GM21447 (cell line): ENCODE results near the gene HNRNPM.
"Not testable (repeated sequence)": the region's sequence is repeated elsewhere in the genome, so short reads cannot be mapped to it uniquely, and the experiment has no call there.

ENCODE experiments used
- ATAC-seq: cut with Tn5 transposase; IDR thresholded peaks from one replicate; pipeline ENCODE4 v1.9.1; 2021; ENCODE audit not compliant: unreplicated experiment

HNRNPM gene

DNA sequence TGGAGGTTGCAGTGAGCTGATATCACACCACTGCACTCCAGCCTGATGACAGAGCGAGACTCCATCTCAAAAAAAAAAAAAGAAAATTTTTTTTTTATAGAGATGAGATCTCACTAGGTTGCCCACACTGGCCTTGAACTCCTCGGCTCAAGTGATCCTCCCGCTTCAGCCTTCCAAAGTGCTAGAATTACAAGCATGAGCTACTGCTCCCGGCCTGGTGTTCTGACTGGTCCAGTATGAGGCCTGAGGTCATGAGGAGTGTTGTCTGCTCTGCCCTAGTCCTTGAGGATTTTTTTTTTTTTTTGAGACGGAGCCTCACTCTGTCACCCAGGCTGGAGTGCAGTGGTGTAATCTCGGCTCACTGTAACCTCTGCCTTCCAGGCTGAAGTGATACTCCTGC is 19.4 kb upstream of the HNRNPM start:
- ATAC-seq: not testable (repeated sequence)

DNA sequence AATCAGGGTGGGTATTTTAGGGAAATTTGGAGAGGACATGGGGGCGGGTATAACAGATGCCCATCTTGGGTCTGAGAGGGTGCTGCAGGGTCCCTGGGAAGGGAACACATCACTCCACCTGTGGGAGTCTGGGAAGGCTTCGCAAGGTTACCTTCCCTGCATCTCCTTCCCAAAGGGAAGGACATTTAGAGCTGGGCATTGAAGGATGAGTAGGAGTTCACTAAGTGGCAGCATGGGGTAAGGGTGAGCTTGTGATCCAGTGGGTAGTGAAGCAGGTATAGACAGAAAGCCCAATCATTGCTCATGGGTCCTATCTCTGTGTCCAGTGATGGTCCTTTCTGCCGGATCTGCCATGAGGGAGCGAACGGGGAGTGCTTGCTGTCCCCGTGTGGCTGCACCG is 18.5 kb upstream of the HNRNPM start:
- ATAC-seq: no peak

DNA sequence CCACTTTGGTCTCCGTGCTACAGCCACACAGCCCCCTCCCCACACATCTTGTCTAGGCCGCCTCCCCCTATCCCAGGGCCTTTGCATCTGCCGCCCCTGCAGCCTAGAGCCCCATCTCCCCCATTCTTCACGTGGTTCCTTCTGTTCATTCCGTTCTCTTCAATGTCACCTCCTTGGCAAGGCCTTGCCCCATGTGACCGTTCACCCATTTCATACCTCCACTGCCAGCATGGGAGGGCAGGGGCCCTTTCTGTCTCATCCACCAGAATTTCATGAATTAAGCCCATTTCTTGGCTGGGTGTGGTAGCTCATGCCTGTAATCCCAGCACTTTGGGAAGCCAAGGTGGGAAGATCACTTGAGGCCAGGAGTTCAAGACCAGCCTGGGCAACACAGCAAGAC is 15.7 kb upstream of the HNRNPM start:
- no peak for ATAC-seq

DNA sequence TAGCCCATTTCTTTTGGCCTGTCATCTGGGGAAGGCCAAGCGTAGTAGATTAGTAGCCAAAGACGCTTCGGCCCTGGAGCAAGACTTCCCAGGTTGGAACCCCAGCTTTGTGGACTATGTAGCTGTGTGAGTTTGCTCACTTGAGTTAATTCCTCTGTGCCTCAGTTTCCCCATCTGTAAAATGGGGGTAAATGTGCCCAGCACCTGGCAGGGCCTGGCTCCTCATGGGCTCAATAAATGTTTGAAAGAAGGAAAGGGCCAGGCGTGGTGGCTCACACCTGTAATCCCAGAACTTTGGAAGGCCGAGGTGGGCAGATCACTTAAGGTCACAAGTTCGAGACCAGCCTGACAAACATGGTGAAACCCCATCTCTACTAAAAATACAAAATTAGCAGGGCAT is 14.9 kb upstream of the HNRNPM start:
- no peak for ATAC-seq

DNA sequence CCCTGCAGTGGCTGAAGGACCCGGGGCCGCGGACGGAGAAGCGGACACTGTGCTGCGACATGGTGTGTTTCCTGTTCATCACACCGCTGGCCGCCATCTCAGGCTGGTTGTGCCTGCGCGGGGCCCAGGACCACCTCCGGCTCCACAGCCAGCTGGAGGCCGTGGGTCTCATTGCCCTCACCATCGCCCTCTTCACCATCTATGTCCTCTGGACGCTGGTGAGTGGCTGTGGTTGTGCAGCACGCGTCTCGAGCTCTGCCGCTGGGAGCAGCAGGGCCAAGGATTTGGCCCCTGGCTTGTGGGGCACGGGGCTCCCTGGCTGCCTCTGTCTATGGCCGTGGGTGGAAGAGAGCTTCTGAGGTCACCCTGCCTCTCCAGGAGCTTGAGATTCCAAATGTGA is 14.1 kb upstream of the HNRNPM start:
- ATAC-seq: no peak

DNA sequence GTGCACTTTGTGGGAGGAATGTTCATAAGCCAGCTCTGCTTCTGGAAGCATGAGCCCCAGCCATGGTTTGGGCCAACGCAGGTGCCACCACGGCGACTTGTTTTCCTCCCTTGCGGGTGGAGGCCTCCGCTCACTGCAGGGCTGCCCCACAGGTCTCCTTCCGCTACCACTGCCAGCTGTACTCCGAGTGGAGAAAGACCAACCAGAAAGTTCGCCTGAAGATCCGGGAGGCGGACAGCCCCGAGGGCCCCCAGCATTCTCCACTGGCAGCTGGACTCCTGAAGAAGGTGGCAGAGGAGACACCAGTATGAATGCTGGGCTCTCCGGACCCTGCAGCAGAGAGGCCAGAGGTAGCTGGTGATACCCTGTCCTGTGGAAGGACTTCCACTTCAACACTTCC is 6.5 kb upstream of the HNRNPM start:
- ATAC-seq: no peak

DNA sequence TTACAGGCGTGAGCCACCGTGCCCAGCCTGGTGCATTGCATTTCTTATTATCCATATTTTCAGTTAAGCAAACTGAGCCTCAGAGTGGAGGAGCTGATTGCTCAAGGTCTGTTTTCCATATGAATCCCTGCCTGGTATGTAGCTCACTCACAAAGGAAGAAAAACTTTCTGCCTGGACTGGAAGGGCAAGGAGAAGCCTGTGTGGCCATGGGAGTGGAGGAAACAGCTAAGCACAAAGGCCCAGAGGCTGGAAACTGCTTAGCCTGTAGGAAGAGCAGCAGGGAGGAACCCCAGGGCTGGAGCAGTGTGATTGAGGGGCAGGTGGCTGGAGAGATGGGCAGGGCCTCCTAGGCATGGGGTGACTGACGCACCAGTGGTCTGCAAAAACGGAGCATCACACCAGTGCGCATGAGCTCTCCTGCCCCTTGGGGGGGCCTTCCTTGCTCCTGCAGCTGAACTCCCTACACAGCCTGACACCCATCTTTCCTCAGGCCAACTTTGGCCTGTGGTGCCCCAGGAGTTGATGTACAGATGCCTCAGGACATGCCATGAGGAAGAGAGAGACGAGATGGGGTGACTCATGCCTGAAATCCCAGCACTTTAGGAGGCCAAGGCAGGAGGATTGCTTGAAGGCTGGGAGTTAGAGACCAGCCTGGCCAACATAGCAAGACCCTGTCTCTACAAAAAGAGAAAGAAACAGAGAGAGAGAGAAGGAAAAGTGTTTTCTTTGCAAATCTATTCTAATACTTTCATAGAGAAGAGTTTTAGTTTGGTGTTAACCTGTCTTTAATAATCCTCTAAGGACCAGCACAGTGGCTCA is 2.8 kb upstream of the HNRNPM start:
- no peak for ATAC-seq

DNA sequence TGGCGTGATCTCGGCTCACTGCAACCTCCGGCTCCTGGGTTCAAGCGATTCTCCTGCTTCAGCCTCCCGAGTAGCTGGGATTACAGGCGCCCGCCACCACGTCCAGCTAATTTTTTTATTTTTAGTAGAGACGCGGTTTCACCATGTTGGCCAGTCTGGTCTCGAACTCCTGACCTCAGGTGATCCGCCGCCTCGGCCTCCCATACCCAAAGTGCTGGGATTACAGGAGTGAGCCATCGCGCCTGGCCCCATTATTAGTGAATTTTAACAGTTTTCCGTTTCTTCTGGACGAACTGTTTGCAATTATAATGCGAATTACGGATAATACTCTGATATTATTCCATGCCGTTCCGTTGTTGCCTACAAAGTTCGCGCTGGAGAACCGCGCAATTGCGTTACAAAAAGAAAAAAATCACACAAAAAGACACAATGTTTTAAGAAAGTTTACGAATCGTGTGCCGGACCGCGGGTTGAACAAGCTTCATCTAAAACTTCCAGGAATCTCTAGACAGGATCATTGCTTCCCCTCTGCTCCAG is 567 bp upstream of the HNRNPM start:
- ATAC-seq: not testable (repeated sequence)

DNA sequence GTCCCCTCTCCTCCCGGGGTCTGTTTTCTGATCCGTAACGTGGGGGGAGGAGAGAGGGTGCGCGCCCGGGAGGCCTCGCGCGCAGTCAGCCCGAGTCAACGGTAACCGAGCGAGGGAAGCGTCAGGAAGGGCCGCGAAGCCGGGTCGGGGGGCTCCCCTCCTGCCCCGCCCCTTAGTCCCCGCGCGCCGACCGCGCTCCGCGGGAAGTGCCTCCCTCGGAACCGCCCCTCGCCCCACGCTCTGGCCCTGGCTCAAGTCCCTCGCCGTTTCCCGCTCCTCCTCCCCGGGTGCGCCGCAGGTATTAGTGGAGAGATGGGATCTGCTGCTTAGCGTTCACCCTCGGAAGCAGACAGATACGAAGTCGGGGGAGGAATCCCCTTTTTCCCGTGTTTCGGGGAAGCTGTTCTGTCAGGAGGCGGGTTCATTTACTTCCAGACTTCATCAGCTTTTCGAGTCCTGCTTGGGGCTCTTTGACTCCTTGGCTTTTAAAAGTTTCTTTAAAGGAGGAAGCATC is 770 bp downstream of the HNRNPM start:
- peak; percentile 27 for ATAC-seq

DNA sequence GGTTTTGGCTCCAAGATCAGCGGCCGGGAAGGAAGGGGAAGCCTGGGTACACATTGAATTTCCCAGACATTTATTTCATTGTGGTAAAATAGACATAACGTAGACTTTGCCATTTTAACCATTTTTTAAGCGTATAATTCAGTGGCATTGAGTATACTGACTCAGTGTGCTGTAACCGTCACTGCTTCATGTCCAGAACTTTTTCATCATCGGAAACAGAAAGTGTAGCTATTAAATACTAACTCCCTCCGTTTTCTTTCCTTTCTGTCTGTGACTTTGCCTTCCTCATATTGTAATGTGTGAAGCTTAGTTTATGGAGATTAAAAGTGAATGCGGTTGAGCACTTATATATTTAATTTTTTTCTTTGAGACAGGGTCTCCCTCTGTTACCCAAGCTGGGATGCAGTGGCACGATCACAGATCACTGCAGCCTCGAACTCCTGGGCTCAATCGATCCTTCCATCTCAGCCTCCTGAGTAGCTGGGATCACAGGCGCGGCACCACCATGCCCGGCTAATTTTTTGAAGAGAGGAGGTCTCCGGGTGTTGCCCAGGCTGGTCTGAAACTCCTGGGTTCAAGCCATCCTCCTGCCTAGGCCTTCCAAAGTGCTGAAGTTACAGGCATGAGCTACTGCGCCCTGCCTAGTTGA is 1.4 kb downstream of the HNRNPM start:
- ATAC-seq: no peak

DNA sequence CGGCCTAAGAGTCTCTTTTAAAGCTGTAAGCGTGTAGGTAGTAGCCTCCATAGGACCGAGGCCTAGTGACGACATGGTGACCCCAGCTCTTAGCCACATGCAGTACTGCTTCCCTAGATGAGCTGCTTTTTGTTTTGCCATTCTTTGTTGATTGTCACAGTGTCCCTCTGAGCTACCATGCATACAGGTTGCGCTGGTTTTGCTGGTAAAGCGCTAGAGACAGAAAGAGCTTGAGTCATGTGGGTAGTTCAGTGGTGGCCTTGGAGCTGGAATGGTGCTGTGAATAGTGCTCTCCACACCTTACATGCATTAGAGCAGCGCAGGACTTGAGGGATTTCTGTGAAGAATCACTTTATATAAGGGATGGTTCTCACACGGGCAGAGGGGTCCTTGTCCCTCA is 5.1 kb downstream of the HNRNPM start:
- no peak for ATAC-seq

DNA sequence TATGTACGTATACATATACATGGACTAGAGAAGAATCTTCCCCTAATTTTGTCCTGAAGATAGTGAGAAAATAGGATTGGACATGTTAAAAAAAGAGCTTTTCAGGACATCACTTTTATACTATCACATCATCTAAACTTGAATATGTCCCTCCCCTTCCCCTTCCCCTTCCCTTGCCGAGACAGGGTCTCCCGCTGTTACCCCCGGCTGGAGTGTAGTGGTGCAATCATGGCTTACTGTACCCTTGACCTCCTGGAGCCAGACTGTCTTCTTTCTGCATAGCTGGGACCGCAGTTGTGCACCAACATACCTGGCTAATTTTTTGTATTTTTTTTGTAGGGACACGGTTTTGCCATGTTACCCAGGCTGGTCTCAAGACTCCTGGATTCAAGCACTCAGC is 6.6 kb downstream of the HNRNPM start:
- ATAC-seq: no peak

DNA sequence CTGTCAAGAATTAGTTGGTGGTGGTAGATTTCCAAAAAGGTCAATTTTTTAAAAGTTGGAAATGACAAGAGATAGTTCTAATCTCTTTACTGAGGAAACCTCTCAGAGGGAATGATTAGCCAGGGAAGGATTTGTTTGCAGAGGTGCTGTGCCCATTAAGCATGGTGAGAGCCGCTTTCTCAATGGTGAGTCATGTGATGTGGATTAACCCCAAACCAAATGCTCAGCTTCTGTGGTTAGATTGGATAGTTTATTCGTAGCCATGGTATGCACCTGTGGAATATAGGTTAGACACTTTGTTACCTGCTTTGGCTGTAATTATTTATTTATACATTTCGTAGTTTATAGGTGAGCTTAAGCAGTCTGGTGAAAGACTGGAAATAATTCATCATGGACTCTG is 7.1 kb downstream of the HNRNPM start:
- no peak for ATAC-seq

DNA sequence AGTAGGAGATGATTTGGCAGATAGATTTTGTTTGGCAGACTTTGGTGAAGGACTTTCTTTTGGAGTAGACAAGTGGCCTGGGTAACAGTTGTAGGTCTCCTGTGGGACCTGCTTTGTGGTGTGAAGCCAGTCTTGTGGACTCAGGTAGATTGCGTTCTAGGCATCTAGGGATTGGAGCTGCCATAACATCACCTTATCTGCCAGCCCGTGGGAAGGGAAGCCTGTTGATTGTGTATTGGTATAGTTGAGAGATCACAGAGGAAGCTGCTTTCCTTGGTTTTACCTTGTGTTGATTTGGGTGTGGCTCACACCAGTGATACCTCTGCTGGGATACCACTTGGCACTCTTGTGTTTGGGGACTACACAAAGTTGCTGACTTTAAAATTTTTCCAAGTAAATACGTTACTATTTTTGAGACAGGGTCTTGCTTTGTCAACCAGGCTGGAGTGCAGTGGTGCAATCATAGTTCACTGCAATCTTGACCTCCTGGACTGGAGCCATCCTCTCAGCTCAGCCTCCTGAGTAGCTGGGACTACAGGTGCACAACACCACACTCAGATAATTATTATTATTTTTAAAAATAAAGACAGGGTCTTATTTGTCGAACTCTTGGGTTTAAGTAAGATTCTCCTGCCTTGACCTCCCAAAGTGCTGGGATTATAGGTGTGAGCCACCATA is 7.8 kb downstream of the HNRNPM start:
- no peak for ATAC-seq

DNA sequence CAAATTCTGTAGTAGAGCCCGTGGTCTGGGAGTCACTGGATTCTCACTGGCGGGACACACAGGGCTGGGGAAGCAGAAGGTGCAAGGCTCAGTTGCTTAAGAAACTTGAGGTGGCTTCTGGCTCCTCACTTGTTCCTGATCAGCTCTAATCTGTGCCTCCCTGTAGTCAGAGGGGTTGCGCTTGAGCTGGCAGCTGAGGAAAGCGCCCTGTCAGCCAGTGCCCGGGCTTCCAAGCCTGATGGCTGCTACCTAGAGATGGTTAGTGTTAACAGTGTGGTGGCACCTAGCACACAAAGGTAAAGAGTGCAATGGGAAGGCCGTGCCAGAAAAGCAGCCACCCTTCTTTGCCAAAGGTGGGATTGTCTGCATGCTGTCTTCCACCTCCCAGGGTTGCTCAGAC is 8.8 kb downstream of the HNRNPM start:
- ATAC-seq: no peak

DNA sequence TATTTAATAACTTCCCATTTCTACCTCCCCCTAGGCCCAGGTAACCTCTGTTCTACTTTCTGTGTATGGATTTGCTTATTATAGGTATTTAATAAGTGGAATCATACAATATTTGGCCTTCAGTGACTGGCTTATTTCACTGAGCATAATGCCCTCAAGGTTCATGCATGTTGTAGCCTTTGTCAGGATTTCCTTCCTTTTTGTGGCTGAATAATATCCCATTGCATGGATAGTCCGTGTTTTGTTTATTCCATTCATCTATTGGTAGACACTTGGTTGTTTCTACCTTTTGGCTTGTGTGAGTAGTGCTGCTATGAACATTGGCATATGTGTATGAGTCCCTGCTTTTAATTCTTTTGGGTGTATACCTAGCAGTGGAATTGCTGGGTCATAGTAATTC is 9.4 kb downstream of the HNRNPM start:
- no peak for ATAC-seq

DNA sequence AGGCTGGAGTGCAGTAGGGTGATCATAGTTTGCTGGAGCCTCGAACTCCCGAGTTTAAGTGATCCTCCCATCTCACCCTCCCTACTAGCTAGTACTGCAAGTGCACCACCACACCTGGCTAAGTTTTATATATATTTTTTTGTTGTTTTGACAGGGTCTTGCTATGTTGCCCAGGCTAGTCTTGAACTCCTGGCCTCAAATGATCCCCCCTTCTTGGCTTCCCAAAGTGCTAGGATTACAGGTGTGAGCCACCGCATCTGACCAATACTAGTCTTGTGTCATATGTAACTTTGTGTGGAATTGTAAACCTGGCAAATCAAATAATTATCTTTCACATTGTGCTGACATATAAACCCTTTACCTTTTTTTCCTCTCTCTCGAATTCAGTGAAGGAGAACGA is 10.2 kb downstream of the HNRNPM start:
- ATAC-seq: no peak

DNA sequence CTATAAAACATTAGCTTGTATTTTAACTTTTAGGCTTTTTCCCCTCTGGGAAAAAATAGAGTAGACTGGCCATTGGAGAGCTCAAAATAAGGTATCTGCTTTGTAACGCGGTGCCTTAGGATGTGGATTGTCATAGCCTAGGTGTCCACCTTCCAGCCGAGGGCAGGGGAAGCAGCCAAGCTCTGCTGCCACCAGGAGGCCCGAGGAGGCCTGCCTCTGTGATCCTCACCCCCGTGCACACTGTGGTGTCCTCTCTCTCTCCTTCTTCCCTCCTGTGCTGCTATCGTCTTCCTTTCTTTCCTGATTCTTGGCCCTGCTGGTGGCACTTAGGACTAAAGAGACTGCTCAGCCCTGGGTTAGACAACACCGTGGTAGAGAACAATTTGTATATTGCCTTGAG is 11.3 kb downstream of the HNRNPM start:
- ATAC-seq: no peak

DNA sequence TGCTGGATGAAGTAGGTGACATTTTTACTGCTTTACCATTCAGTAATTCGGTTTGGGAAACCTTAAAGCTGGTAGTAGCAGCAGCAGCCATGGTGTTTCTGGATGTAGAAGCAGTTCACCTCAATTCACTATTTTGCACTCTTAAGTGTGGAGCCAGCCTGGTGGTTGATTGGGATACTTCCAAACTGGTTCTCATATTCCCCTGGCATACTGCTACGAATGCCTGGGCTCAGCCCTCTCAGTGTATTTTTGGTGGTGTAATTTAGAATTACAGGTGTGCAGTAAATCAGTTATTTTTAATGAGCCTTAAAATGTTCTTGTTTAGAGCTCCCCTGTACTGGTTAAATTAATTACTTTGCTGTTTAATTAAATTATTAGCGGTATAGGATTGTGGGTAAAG is 12.4 kb downstream of the HNRNPM start:
- no peak for ATAC-seq

DNA sequence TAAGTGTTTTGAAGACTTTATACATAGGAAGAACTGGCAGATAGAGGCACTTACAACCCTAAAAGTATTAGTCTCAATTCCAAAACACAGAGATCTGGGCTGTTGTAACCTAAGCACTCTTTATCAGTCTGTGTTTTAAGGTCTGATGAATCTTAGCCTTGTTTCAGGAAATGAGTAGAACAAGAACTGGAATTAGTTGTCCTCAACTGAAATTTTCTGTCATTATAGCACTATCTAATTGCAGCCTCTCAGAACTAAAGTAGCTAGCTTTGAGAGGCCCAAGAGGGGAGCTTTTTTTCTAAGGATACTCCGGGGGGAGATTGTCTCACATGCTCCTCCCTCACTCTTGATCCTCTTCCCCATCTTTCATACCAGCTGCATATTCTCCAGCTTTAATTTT is 13.1 kb downstream of the HNRNPM start:
- no peak for ATAC-seq

DNA sequence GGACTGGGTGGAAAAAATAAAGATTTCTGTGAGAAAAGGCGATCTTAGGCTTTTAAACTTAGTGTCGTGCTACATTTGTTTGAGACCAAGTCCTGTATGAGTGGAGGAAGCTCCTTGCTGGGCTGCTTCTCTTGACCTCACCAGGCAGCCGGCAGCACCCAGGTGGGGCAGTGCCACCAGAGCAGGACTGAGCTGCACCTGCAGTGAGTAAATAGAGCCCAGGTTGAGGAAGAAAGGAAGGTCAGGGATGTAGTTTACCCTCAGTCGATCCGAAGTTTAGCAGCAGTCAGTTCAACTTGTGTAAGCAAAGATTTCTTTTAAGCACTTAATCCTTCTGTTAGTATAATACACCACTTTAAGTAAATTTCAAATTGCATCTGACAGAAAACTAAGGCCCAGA is 13.6 kb downstream of the HNRNPM start:
- ATAC-seq: no peak

DNA sequence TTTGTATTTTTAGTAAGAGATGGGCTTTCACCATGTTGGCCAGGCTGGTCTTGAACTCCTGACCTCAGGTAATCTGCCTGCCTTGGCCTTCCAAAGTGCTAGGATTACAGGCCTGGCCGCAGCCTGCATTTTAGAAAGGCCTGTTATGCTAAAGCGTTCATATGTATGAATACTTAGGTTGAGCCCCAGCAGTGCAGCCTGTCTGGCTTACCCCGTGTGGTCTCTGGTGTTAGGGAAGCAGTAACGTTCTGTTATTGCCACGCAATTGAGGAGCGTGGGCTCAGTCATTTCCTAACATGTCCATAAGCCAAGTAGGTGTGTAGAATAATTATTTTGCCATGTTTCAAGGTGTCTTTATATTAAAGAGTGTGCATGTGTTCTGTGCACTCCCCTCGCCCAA is 14.3 kb downstream of the HNRNPM start:
- ATAC-seq: no peak
